HCT116 (cell line): ENCODE measurements around the gene NPIPB2.
A peak's percentile ranks its signal among the peaks of the same experiment; 100 is the strongest.

Experiments used
- EGR1 ChIP-seq: IDR thresholded peaks from 2 replicates; pipeline ENCODE4 v1.6.1; 2012; ENCODE audit warnings: low read depth
- EZH2 ChIP-seq: fragments of 200-600 bp; sonication (generic); IDR thresholded peaks from 2 replicates; pipeline ENCODE4 v1.6.1; 2017; ENCODE audit warnings: antibody characterized with exemption, mixed run types
- RAD21 ChIP-seq: IDR thresholded peaks from 2 replicates; pipeline ENCODE4 v1.6.1; 2012; ENCODE audit warnings: low read depth, mild to moderate bottlenecking
- SRF ChIP-seq: IDR thresholded peaks from 2 replicates; pipeline ENCODE4 v1.6.1; 2012; ENCODE audit warnings: low read depth
- YY1 ChIP-seq: IDR thresholded peaks from 2 replicates; pipeline ENCODE4 v1.6.1; 2011; ENCODE audit warnings: low read length, low read depth, moderate library complexity, mild to moderate bottlenecking; ENCODE audit not compliant: insufficient replicate concordance; ENCODE audit errors: extremely low read depth

DNA sequence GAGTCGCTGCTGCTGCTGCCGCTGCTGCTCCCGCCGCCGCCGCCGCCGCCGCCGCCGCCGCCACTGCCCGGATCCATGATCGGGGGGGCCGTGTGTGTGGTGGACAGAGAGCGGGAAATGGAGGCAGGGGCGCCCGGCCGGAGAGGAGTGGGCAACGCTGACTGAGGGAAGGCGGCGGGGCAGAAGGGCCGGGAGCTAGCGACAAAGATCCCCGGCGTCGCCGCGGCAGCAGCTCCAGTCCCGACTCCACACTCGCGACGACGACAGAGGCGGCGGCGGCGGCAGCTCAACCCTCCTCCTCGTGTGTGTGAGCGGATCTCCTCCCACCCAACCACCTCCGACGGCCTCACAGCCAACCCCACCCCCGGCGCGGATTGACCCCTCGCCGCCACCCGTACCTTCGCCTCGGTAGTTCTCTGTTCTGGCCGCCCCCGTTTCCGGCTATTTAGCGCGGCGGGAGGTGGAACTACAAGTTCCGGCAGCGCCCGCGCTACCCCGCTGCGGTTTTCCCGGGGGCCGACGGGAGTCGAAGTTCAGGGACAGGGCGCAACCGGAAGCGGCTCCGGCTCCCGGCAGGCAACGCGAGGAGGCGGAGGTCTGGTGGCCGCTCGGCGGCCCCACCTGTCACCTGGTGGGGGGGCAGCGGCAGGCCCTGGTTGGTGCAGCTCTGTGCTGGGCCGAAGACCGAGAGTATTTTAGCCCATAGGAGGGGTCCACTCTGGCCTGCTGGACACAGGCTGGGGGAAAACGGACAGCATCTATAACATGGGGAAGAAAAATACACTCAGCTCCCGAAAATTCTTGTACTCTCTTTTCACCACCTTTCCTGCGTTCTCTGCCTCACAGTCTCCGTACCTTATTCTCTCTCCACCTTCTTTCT is 26.0 kb downstream of the NPIPB2 start, which contains the start of gene GSPT1:
- no peak for TF ChIP-seq EZH2
- no peak; the same call in 1 of the 2 replicates for TF ChIP-seq SRF
- TF ChIP-seq YY1: peak; percentile 70
- TF ChIP-seq EGR1: peak; percentile 93
- no peak for TF ChIP-seq RAD21
